ENCODE results near the gene ACSS1.

GRCh38 chr20:25081730-25082497 is 24.0 kb upstream of the ACSS1 start, which contains the start of gene VSX1:
- TF ChIP-seq CTCF (IDR thresholded peaks at IDR 0.05) (no peak), POLR2A (IDR thresholded peaks at IDR 0.05) (no peak), POLR2AphosphoS5 (IDR thresholded peaks at IDR 0.05) (no peak)

Data from upper lobe of left lung (tissue), 4 donors.